HepG2 (cell line): Measurements from ENCODE around the gene DNAJA1. TPM values are rescaled to one million over a fixed set of nuclear protein-coding genes. Genes with fewer than 3 reads are reported as not detected.

Source experiments
- AHDC1 ChIP-seq: sonication (generic); formaldehyde crosslinking; IDR thresholded peaks from 2 replicates; pipeline ENCODE4 v1.5.1; 2020; ENCODE audit warnings: mild to moderate bottlenecking, missing genetic modification reagents, borderline replicate concordance
- E2F2 ChIP-seq: sonication (generic); formaldehyde crosslinking; IDR thresholded peaks from 2 replicates; pipeline ENCODE4 v1.4.0; 2020; ENCODE audit warnings: missing genetic modification reagents, borderline replicate concordance
- FOSL2 ChIP-seq: sonication (generic); formaldehyde crosslinking; IDR thresholded peaks from 2 replicates; pipeline ENCODE4 v1.4.0; 2020; ENCODE audit warnings: missing genetic modification reagents
- HMG20A ChIP-seq: IDR thresholded peaks from 2 replicates; pipeline ENCODE4 v1.6.1; 2016; ENCODE audit warnings: borderline replicate concordance
- ISL2 ChIP-seq: sonication (generic); formaldehyde crosslinking; IDR thresholded peaks from 2 replicates; pipeline ENCODE4 v1.5.0; 2020; ENCODE audit warnings: missing genetic modification reagents
- NFIC ChIP-seq: IDR thresholded peaks from 2 replicates; pipeline ENCODE4 v1.6.1; 2012; ENCODE audit warnings: mild to moderate bottlenecking, low read length, inconsistent platforms
- PPARG ChIP-seq: conservative IDR thresholded peaks from 2 replicates; pipeline ENCODE4 v1.6.1; 2016; ENCODE audit warnings: missing biosample characterization, missing genetic modification reagents
- TCF12 ChIP-seq, 2 experiments: fragments of 450-650 bp in 1 of 2; sonication (generic) in 1 of 2; formaldehyde crosslinking in 1 of 2; IDR thresholded peaks; 2 replicates each; pipeline versions ENCODE4 v1.6.1 to v1.8.0; 2017 to 2022; ENCODE audit warnings: antibody characterized with exemption in 1 of 2, mild to moderate bottlenecking in 1 of 2, missing genetic modification reagents in 1 of 2, moderate library complexity in 1 of 2
- ZBTB33 ChIP-seq: sonication (generic); formaldehyde crosslinking; IDR thresholded peaks from 2 replicates; pipeline ENCODE4 v1.4.0; 2020; ENCODE audit warnings: missing genetic modification reagents
- ZNF234 ChIP-seq: sonication (generic); formaldehyde crosslinking; conservative IDR thresholded peaks from 2 replicates; pipeline ENCODE4 v1.5.1; 2020; ENCODE audit warnings: mild to moderate bottlenecking, missing genetic modification reagents
- ZNF260 ChIP-seq: sonication (generic); formaldehyde crosslinking; IDR thresholded peaks from 2 replicates; pipeline ENCODE4 v1.4.0; 2020; ENCODE audit warnings: missing genetic modification reagents, low read depth, mild to moderate bottlenecking, borderline replicate concordance
- ZNF451 ChIP-seq: sonication (generic); formaldehyde crosslinking; IDR thresholded peaks from 2 replicates; pipeline ENCODE4 v1.5.0; 2020; ENCODE audit warnings: mild to moderate bottlenecking, missing genetic modification reagents
- ZNF549 ChIP-seq: sonication (generic); formaldehyde crosslinking; IDR thresholded peaks from 2 replicates; pipeline ENCODE4 v1.5.0; 2020; ENCODE audit warnings: missing genetic modification reagents
- ZSCAN29 ChIP-seq: sonication (generic); formaldehyde crosslinking; conservative IDR thresholded peaks from 2 replicates; pipeline ENCODE4 v1.4.0; 2020; ENCODE audit warnings: mild to moderate bottlenecking, missing genetic modification reagents
- polyA plus RNA-seq, 8 experiments: library from polyadenylated mRNA; depleted of rRNA in 3 of 8; stranded (reverse) in 7 of 8; unstranded in 1 of 8; fragments of >200 nt; fragmentation: Illumina TruSeq in 4 of 8; extraction: Trizol in 4 of 8; gene quantifications; 2 replicates each; pipeline versions ENCODE4 v1.2.1 to v1.2.3, GENCODE V29; 2011 to 2016; ENCODE audit warnings: low read depth in 4 of 8, missing spikeins in 1 of 8, mixed read lengths in 1 of 8; ENCODE audit not compliant: insufficient read depth in 1 of 8
- total RNA-seq, 5 experiments: library from RNA; depleted of rRNA; stranded (reverse); fragments of >200 nt; fragmentation: Illumina TruSeq; extraction: Trizol; gene quantifications; 2 replicates each; pipeline ENCODE4 v1.2.3, GENCODE V29; 2016; ENCODE audit warnings: low read depth in 1 of 5
- TF ChIP-seq, protein P1 (sequence below): sonication (generic); formaldehyde crosslinking; IDR thresholded peaks from 2 replicates; pipeline ENCODE4 v1.5.1; 2020; ENCODE audit warnings: mild to moderate bottlenecking, moderate library complexity, missing genetic modification reagents
- TF ChIP-seq, protein P2 (sequence below): sonication (generic); formaldehyde crosslinking; IDR thresholded peaks from 2 replicates; pipeline ENCODE4 v1.5.0; 2020; ENCODE audit warnings: missing genetic modification reagents, mild to moderate bottlenecking, borderline replicate concordance

The DNAJA1 gene
- total and polyA plus RNA-seq, 2 of the 13 experiments (the other 11 are each of a cell fraction or from before 2014, with no cell fraction given) = 95.9 to 306 TPM

DNA sequence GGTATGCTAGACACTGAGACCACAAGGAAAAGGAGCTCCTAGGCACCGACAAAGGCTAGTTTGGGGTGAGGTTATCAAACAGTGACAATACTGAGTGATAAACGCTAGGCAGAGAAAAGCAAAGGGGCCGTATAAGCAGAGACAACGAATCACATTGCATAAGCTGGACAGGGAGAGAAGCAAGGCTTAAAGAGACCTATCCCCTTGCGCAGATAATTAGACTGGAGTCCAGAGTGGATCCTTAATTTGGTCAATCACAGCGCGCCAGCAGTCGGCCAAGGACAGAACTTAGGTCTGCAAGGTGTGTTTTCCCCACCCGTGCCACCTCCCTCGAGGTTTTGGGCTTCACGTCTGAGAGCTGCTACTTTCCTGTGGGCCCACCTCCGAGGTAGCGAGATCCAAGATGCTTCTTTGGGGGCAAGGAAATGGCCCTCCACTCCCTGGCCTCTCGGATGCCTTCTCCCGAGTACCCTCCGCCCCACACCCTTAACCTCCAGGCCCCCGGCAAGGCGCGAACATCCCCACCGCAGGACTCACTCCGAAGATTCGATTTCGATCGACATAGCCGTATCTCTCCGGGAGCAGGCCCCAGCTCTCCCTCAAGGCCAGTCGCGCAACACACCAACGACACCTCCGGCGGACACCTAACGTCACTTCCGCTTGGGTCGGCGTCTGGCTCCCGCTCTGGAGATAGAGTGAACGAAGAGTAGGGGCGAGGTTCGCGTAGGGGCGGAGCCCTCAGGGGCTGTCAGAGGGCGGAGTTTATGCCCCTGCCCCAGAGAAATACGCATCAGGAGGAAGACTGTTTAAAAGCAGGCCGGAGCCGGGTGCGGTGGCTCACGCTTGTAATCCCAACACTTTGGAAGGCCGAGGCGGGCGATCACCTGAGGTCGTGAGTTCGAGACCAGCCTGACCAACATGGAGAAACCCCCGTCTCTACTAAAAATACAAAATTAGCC lies 51.3 kb downstream of the DNAJA1 start, which contains the start of gene SMU1 (continued):
- no peak for TF ChIP-seq ZNF260 (CRISPR knock-in tag)
- no peak for TF ChIP-seq ZNF451 (CRISPR knock-in tag)
- TF ChIP-seq ZNF234 (CRISPR knock-in tag) = no peak
- no peak; the same call in none of the 2 replicates for TF ChIP-seq FOSL2 (CRISPR knock-in tag)
- no peak for TF ChIP-seq ZNF549 (CRISPR knock-in tag)
- no peak for TF ChIP-seq NFIC
- TF ChIP-seq PPARG = 0 out of 2 replicates have a peak, but pooled peaks have one; percentile 11
- peak; percentile 58; the same call in 1 of the 2 replicates for TF ChIP-seq ISL2 (CRISPR knock-in tag)
- peak; percentile 56; the same call in 1 of the 2 replicates for TF ChIP-seq E2F2
- peak; percentile 76; the same call in 1 of the 2 replicates for TF ChIP-seq ZSCAN29 (CRISPR knock-in tag)
- no peak for TF ChIP-seq ZBTB33 (CRISPR knock-in tag)
- TF ChIP-seq TCF12 (IDR thresholded peaks at IDR 0.05) = no peak
- peak; percentile 76; the same call in 1 of the 2 replicates for TF ChIP-seq TCF12 (CRISPR knock-in tag; IDR thresholded peaks at IDR 0.05)
- TF ChIP-seq, protein P1, sequence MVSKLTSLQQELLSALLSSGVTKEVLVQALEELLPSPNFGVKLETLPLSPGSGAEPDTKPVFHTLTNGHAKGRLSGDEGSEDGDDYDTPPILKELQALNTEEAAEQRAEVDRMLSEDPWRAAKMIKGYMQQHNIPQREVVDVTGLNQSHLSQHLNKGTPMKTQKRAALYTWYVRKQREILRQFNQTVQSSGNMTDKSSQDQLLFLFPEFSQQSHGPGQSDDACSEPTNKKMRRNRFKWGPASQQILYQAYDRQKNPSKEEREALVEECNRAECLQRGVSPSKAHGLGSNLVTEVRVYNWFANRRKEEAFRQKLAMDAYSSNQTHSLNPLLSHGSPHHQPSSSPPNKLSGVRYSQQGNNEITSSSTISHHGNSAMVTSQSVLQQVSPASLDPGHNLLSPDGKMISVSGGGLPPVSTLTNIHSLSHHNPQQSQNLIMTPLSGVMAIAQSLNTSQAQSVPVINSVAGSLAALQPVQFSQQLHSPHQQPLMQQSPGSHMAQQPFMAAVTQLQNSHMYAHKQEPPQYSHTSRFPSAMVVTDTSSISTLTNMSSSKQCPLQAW (CRISPR knock-in tag) = peak; percentile 90
- no peak for TF ChIP-seq HMG20A
- TF ChIP-seq, protein P2, sequence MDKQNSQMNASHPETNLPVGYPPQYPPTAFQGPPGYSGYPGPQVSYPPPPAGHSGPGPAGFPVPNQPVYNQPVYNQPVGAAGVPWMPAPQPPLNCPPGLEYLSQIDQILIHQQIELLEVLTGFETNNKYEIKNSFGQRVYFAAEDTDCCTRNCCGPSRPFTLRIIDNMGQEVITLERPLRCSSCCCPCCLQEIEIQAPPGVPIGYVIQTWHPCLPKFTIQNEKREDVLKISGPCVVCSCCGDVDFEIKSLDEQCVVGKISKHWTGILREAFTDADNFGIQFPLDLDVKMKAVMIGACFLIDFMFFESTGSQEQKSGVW (CRISPR knock-in tag) = no peak
- TF ChIP-seq AHDC1 (CRISPR knock-in tag) = no peak
